HAP-1 (cell line): ENCODE measurements around the gene ASCC3.

Experiments
- DNase-seq, 2 experiments: peaks; one replicate each; pipeline ENCODE4 v3.0.0-alpha.2; 2016 to 2020; ENCODE audit warnings: low spot score in 2 of 2
- H3K27me3 ChIP-seq: fragments of 250-450 bp; sonication (Bioruptor Pico); 2 replicates; pipeline ENCODE4 v1.5.1; 2020; ENCODE audit warnings: low read depth, mild to moderate bottlenecking, moderate library complexity
- H3K36me3 ChIP-seq: fragments of 250-450 bp; sonication (Bioruptor Pico); replicated peaks from 2 replicates; pipeline ENCODE4 v1.5.1; 2020; ENCODE audit warnings: mild to moderate bottlenecking
- H3K4me1 ChIP-seq: fragments of 250-450 bp; sonication (Bioruptor Pico); 2 replicates; pipeline ENCODE4 v1.5.1; 2020; ENCODE audit warnings: mild to moderate bottlenecking
- H3K4me3 ChIP-seq: fragments of 250-450 bp; sonication (Bioruptor Pico); 2 replicates; pipeline ENCODE4 v1.5.1; 2020; ENCODE audit warnings: mild to moderate bottlenecking, moderate library complexity
- H3K9me3 ChIP-seq: fragments of 250-450 bp; sonication (Bioruptor Pico); 2 replicates; pipeline ENCODE4 v1.5.1; 2020; ENCODE audit warnings: mild to moderate bottlenecking, moderate library complexity
- in situ Hi-C: fragments of 300-500 bp; cut with MboI; formaldehyde crosslinking; loops from 3 replicates; pipeline ENCODE4 v1.14.3; 2020; ENCODE audit warnings: low sequenced_read_pairs, inconsistent platforms, mixed read lengths

ASCC3 gene

GRCh38 chr6:100810015-100810414 lies 71.1 kb downstream of the ASCC3 start:
- no peaks in the 10 kb centered on the region for H3K9me3 ChIP-seq

GRCh38 chr6:100809346-100809745 lies 71.8 kb downstream of the ASCC3 start:
- no peak for DNase-seq
- in situ Hi-C loops: no loop called here

More at GRCh38 chr6:100810015-100810414, 71.1 kb downstream of the ASCC3 start:
- no peaks in the 10 kb centered on the region for H3K36me3 ChIP-seq
- H3K4me1 ChIP-seq: no peaks in the 10 kb centered on the region
- no peaks in the 10 kb centered on the region for H3K27me3 ChIP-seq
- no peak for DNase-seq
- in situ Hi-C loops: no loop called here
- no peak overlapping the region for H3K4me3 ChIP-seq

GRCh38 chr6:100808638-100809275 lies 72.4 kb downstream of the ASCC3 start:
- no peaks in the 10 kb centered on the region for H3K9me3 ChIP-seq
- no peak overlapping the region for H3K4me3 ChIP-seq
- H3K36me3 ChIP-seq: no peaks in the 10 kb centered on the region
- H3K27me3 ChIP-seq: no peaks in the 10 kb centered on the region
- DNase-seq: no peak
- in situ Hi-C loops: no loop called here
- H3K4me1 ChIP-seq: no peaks in the 10 kb centered on the region

More at GRCh38 chr6:100809346-100809745, 71.8 kb downstream of the ASCC3 start:
- Histone ChIP-seq H3K4me3 (no peak overlapping the region), H3K36me3 (no peaks in the 10 kb centered on the region), H3K4me1 (no peaks in the 10 kb centered on the region), H3K27me3 (no peaks in the 10 kb centered on the region), H3K9me3 (no peaks in the 10 kb centered on the region)

GRCh38 chr6:100806296-100806695 lies 74.8 kb downstream of the ASCC3 start:
- H3K9me3 ChIP-seq: no peaks in the 10 kb centered on the region
- H3K4me1 ChIP-seq: no peaks in the 10 kb centered on the region
- in situ Hi-C loops: no loop called here
- DNase-seq: no peak
- no peaks in the 10 kb centered on the region for H3K36me3 ChIP-seq
- H3K27me3 ChIP-seq: no peaks in the 10 kb centered on the region
- no peak overlapping the region for H3K4me3 ChIP-seq

GRCh38 chr6:100803264-100804045 lies 77.7 kb downstream of the ASCC3 start:
- in situ Hi-C loops: no loop called here
- Histone ChIP-seq H3K27me3 (no peaks in the 10 kb centered on the region), H3K4me3 (no peak overlapping the region), H3K4me1 (no peaks in the 10 kb centered on the region), H3K9me3 (no peaks in the 10 kb centered on the region), H3K36me3 (no peaks in the 10 kb centered on the region)
- no peak for DNase-seq

GRCh38 chr6:100801036-100801435 lies 80.1 kb downstream of the ASCC3 start:
- Histone ChIP-seq H3K27me3 (no peaks in the 10 kb centered on the region), H3K4me1 (no peaks in the 10 kb centered on the region), H3K9me3 (no peaks in the 10 kb centered on the region), H3K4me3 (no peak overlapping the region), H3K36me3 (no peaks in the 10 kb centered on the region)
- in situ Hi-C loops: no loop called here
- no peak for DNase-seq

DNA sequence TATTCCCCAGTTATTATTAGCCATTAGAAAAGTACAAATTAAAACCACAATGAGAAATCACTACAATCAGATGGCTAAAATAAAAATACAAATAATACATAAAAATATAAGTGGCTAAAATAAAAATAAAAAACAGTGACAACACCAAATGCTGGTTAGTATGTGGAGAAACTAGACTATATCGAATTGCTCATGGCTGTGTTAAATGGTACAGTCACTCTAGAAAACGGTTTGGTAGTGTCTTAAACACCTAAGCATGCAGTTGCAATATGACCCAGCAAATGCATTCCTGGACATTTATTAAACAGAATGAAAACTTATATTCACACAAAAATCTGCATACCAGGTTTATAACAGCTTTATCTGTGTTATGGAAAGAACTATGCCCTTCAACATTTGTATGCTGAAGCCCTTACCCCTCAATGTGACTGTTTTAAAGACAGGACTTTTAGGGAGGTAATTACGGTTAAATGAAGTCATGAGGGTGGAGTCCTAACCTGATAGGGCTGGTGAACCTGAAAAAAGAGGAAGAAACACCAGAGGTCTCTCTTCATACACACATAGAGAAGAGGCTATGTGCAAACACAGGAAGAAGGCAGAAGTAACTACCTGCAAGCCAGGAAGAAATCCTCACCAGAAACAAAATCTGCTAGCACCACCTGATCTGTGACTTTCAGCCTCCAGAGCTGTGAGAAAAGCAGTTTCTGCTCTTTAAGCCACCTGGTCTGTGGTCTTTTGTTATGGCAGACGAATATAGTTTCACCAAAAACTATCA lies 84.9 kb downstream of the ASCC3 start:
- Histone ChIP-seq H3K27me3 (no peaks in the 10 kb centered on the region), H3K9me3 (no peaks in the 10 kb centered on the region), H3K4me3 (no peak overlapping the region), H3K36me3 (no peaks in the 10 kb centered on the region), H3K4me1 (no peaks in the 10 kb centered on the region)
- in situ Hi-C loops: no loop called here
- DNase-seq: no peak

- Histone ChIP-seq H3K9me3 (no peaks in the 10 kb centered on the region), H3K27me3 (no peaks in the 10 kb centered on the region), H3K36me3 (no peaks in the 10 kb centered on the region), H3K4me1 (no peaks in the 10 kb centered on the region), H3K4me3 (no peak overlapping the region)
- DNase-seq: no peak
- in situ Hi-C loops: no loop called here
Measured at GRCh38 chr6:100790084-100790483, 91.0 kb downstream of the ASCC3 start.

- Histone ChIP-seq H3K36me3 (no peaks in the 10 kb centered on the region), H3K9me3 (no peaks in the 10 kb centered on the region), H3K4me3 (no peak overlapping the region), H3K4me1 (no peaks in the 10 kb centered on the region), H3K27me3 (no peaks in the 10 kb centered on the region)
- no peak for DNase-seq
- in situ Hi-C loops: no loop called here
Measured at GRCh38 chr6:100785982-100786381, 95.1 kb downstream of the ASCC3 start.

GRCh38 chr6:100780648-100781047 lies 100.5 kb downstream of the ASCC3 start:
- Histone ChIP-seq H3K36me3 (no peaks in the 10 kb centered on the region), H3K27me3 (no peaks in the 10 kb centered on the region), H3K4me3 (no peak overlapping the region), H3K9me3 (no peaks in the 10 kb centered on the region), H3K4me1 (no peaks in the 10 kb centered on the region)
- in situ Hi-C loops: no loop called here
- DNase-seq: no peak

GRCh38 chr6:100775667-100776066 lies 105.5 kb downstream of the ASCC3 start:
- H3K4me3 ChIP-seq: no peak overlapping the region
- no peaks in the 10 kb centered on the region for H3K9me3 ChIP-seq
- DNase-seq: no peak
- in situ Hi-C loops: no loop called here
- H3K36me3 ChIP-seq: no peaks in the 10 kb centered on the region
- H3K27me3 ChIP-seq: no peaks in the 10 kb centered on the region
- H3K4me1 ChIP-seq: no peaks in the 10 kb centered on the region

DNA sequence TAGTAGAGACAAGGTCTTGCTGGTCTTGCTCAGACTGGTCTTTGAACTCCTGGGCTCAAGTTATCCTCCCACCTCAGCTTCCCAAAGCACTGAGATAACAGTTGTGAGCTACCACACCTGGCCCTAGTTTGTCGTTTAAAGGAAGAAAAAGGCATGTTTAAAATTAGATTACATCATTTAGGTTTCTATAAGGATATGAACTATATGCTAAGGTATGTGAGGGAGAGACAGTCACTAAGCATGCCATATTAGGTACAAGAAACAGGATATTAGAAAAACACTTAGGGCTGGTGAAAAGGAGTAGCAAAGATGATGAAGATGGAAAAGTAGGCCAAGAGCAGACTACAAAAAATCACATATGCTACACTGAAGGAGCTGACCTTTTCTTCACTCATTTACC lies 106.4 kb downstream of the ASCC3 start:
- no peaks in the 10 kb centered on the region for H3K36me3 ChIP-seq
- H3K4me1 ChIP-seq: no peaks in the 10 kb centered on the region
- in situ Hi-C loops: no loop called here
- no peak for DNase-seq
- H3K4me3 ChIP-seq: no peak overlapping the region
- H3K27me3 ChIP-seq: no peaks in the 10 kb centered on the region
- H3K9me3 ChIP-seq: no peaks in the 10 kb centered on the region

DNA sequence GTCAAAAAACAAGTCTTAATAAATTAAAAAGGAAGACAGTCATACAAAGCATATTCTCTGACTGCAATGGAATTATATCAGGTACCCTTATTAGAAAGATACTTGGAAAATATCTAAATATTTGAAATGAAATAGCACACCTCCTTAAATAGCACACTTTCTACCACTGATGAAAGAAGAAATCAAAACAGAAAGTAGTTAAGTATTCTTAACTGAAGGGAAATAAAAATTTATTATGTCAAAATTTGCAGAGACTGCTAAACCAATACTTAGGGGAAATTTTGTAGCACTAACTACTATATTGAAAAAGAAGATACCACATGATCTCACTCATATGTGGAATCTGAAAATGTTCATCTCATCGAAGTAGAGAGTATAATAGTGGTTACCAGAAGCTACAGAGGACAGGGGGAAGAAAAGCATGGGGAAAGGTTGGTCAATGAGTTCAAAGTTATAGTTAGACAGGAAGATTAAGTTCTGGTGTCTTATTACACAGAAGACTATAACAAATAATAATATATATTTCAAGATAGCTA lies 112.2 kb downstream of the ASCC3 start:
- no peak for DNase-seq
- Histone ChIP-seq H3K4me3 (no peak overlapping the region), H3K27me3 (no peaks in the 10 kb centered on the region), H3K36me3 (no peaks in the 10 kb centered on the region), H3K9me3 (no peaks in the 10 kb centered on the region), H3K4me1 (no peaks in the 10 kb centered on the region)
- in situ Hi-C loops: no loop called here
